HG03521 (cell line): ENCODE results near the gene CD69.

Experiments used
- ATAC-seq: cut with Tn5 transposase; IDR thresholded peaks from one replicate; pipeline ENCODE4 v1.9.1; 2021; ENCODE audit warnings: mild to moderate bottlenecking, moderate library complexity; ENCODE audit not compliant: unreplicated experiment

Gene CD69

DNA sequence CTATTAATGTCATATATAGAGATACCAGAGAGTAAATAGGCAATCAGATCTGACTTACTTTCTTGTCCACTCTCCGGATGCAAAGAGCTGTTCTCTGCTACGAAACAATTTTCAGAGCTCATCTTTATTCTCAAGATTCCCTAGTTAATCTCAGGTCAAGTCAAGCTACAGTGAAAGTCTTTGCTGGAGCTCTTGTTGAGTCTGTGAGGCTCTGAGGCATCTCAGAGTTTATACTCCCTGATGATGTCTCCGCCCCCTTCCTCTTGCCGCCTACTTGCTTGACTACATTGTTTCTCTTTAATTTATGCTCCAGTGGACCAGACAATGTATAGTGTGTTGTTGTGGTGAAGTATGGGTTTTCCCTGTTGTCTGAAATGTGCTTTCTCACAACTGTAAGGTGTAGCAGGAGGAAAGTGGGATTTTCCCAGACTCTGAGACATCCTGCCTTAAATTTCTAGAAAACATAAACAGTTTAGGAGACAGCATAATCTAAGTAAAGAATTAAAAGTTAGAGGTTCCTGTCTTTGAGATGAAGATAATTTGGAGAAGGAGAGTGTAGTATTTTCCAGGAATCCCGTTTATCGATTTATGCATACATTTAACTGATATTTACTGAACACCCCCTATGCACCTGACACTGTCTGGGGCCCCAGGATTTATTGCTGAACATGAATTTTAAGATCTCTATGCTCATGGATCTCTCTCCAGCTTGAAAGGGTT is at the start of gene CD69:
TSS of gene CD69 (minus strand) at position 203 of the 720 bp plus-strand sequence. CDS start at position 122, 81 bp downstream.
- ATAC-seq: peak; percentile 32

- no peak for ATAC-seq
These were observed 49.2 kb upstream of the CD69 start for GRCh38 chr12:9809866-9810265.

DNA sequence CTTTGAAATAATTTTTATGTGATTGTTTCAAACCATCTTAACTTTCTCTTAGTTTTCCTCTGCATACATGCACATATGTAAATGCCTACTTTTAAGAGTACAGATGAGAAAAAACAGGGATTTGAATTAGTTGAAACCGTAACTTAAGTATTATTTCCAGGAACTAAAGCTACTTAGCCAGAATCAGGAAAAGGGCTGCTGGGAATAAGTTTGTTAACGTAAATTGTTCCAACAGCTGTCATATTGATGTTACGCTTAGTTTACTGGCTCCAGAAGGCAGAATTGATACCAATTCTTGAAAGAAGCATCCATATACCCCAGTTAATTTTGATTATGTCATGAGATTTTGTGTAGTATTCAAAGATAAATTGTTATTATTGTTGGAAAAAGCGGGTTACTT is 48.6 kb upstream of the CD69 start:
- ATAC-seq: no peak

GRCh38 chr12:9808504-9808903 is 47.8 kb upstream of the CD69 start:
- no peak for ATAC-seq

DNA sequence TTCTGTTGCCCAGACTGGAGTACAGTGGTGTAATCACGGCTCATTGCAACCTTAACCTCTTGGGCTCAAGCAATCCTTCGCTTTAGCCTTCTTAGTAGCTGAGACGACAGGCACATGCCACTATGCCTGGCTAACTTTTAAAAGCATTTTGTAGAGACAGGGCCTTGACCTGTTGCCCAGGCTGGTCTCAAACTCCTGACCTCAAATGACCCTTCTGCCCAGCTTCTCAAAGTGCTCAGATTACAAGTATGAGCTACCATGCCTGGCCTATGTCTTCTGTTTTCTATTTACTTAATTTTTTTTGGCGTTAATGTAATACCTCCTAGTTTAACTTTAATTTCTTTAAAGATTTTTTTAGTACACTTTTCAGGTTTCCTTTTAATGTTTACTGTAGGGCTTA is 46.0 kb upstream of the CD69 start:
- no peak for ATAC-seq

DNA sequence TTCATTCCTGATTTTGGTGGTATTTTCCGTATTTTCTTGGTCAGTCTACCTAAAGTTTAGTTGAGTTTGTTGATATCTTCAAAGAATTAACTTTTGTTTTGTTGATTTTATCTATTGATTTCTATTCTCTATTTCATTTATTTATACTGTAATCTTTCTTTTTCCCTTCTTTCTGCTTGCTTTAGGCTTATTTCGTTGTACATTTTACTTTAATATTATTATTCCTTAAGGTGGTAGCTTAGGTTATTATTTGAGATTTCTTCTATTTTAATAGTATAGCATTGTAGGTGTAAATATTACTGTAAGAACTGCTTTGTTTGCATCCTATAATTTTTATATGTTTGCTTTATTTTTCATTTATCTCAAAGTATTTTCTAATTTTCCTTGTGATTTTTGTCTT is 45.2 kb upstream of the CD69 start:
- ATAC-seq: no peak

GRCh38 chr12:9799961-9800360 is 39.3 kb upstream of the CD69 start:
- ATAC-seq: no peak

GRCh38 chr12:9797722-9798619 is 37.3 kb upstream of the CD69 start:
- ATAC-seq: peak; percentile 85

- no peak for ATAC-seq
These were observed 36.3 kb upstream of the CD69 start for GRCh38 chr12:9796971-9797370.

GRCh38 chr12:9796346-9796745 is 35.6 kb upstream of the CD69 start:
- ATAC-seq: no peak

DNA sequence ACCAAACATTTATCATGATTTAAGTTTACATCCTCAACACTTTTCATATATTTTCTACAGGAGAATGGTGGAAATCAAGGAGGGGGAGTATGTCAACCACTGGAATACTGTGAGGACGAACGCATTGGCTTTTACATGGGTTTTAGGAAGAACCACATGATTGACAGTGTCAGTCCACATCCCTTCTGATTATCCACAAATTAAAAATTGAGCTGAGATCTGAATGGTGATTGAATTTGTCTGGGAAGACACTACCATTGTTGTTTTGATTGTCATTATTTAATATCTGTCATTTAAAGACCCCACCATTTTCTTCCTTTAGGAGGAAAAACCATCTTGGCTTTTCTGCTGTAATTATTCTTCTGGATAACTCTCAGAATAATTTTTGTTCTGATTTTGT is 35.2 kb upstream of the CD69 start:
- ATAC-seq: no peak

- ATAC-seq: no peak
These were observed 33.9 kb upstream of the CD69 start for GRCh38 chr12:9794484-9795093.

DNA sequence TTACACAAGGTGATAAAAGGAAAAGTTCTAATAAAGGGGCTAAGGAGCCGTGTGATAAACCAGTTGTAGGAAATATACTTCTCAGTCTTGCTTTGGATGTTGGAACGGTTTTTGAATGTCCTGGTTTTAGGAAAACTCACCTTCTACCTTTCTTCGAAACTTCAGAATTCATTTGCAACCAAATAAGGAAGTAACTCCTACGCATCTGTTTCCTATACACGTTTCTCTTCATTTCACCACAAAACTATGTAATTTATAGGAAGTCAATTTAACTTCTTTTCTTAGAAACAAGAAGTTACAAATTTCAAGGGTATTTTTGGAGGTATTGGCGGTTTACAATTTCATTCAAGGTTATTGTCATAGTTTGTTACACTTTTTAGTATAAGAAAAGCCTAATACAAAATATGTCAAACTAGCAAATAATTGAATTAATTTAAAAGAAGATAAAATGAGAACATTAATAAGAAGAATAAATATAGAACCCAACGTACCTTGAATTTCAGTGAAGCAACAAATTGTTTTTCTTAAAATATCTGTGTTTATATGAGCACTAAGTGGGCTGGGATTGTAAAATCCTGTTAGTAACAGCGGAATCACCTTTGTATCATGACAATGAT is 33.2 kb upstream of the CD69 start:
- no peak for ATAC-seq

- no peak for ATAC-seq
These were observed 32.4 kb upstream of the CD69 start for GRCh38 chr12:9792961-9793617.

DNA sequence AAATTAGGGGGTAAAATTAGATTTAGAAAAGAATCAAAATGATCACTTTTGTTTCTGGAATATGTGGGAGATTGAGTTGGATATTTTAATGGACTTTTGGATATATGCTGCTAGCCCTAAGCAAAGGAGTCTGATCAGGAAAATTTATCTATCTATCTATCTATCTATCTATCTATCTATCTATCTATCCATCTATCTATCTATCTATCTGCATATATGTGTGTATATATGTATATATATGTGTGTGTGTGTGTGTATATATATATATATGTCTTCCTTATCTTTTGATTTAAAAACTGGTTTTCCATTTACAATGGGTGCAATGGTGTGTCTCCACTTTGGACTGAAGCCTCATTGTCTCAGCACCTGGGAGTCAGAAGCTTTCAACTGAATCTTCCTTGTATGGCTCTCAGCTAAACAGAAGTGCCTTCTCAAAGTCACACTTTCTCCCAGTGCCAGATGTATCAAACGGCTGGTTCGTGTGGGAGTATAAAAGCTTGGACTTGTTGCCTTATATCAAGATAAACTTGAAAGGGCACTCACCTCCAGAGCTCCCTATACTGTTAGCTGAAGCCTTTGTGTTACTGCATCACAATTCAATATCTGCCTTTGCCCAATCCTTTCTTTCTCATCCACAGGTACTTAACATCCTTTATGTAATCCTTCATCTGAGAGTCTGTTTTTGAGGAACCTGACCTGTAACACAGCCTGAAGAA is 31.6 kb upstream of the CD69 start:
- no peak for ATAC-seq

DNA sequence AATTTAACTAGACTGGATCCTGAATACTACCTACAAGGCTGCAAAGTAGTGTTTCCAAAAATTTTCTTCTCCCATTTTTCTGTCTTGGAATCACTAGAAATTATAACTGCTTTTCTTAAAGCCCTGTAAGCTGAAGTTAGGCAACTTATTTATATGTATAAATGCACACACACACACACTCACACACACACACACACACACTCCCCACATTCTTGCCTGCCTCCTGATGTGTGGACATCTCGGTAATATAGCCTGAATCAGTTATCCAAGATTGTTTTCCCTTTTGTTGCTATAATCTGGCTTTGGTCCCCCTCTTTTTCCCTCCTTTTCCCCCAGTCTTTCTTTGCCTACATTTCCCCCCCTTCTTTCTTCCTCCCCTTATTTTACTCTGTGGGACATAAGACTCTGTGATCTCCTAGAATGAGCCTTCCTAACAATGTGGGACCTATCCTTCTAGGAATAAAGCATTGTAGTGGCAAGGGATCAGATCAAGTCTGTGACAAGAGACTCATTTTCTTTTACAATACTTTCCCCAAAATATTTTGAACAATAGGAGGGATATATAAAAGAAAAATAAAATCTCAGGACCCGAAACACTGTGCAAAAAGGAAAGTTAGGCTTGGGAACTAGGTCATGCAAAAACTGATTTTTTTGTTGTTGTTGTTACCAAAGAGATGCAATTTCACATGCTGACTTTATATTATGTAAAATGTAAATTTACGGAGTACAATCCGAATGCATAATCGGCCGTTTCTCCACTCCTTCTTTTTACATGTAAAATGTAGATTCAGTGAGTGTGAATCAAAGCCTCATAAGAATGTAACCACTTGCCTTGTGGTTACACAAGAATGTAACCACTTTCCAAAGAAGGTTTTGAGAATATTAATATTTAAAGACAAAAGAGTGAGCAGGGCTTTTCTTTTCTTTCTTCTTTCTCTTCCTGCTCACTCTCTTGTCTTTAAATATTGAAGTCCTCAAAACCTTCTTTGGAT is 26.3 kb upstream of the CD69 start:
- ATAC-seq: no peak

GRCh38 chr12:9784816-9785215 is 24.1 kb upstream of the CD69 start:
- ATAC-seq: no peak

DNA sequence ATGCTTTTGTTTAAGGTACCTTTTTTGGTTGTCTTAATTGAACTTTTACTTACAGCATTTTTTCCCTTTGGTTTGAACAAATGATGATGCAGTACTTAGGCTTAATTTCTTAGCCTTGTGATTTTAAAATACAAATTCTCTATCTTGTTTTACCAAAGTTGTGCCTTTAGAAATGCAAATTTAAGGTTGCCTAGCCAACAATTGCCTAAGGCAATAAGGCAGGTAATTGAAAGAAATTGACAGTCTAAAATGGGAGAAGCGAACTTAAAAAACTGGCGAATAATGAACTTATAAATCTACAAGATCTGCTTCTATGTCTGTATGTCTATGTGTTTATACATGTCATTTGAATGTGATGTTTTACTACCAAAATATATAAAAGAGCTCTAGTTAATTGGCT is 23.6 kb upstream of the CD69 start:
- no peak for ATAC-seq
